Islet precursor cell (in vitro differentiated cells): ENCODE measurements around the gene TAF8.
A peak's percentile ranks its signal among the peaks of the same experiment; 100 is the strongest.
"Not testable (repeated sequence)": the region's sequence is repeated elsewhere in the genome, so short reads cannot be mapped to it uniquely, and the experiment has no call there.

Experiments
- DNase-seq: peaks from one replicate; pipeline ENCODE4 v3.0.0-alpha.2; 2018

TAF8 gene

GRCh38 chr6:42029062-42029685 lies 21.1 kb upstream of the TAF8 start:
- DNase-seq: no peak

DNA sequence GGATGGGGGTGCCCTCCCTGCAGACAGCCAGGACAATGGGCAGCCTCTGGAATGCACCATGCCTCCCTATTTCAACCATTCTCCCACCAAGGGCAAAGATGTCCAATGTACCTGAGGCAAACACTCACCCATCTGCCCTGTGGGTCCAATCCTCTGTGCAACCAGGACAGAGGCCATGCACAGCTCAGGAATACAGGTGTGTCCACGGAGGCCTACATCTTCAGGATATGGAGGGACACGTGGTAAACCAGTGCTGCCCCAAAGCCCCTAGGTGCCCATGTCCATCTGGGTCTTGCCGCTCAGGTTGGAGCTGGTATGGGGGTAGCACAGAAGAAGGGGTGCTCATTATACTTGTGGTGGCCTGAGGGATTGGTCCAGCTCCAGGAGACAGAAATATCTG lies 20.4 kb upstream of the TAF8 start:
- DNase-seq: no peak

- DNase-seq: no peak
These were observed 19.5 kb upstream of the TAF8 start for GRCh38 chr6:42030585-42031506.

DNA sequence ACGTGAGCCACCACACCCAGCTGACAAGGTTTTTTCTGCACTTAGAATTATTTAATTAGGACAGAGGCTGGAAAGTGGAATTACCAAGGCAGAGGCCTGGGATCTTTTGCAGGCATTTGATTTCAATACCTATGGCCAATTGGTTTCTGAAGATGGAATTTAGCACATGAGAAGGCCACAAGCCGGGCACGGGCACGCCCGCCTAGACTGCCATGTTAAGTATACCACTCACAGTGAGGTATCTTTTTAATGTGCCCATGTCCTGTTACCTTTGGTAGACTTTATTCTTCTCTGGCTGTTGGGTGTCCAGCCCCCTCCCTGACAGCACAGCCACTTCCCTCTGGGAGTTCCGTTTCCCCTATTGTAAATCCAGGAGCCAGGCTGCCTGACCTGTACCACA lies 18.0 kb upstream of the TAF8 start:
- DNase-seq: no peak

- DNase-seq: not testable (repeated sequence)
These were observed 12.7 kb upstream of the TAF8 start for GRCh38 chr6:42037669-42038068.

DNA sequence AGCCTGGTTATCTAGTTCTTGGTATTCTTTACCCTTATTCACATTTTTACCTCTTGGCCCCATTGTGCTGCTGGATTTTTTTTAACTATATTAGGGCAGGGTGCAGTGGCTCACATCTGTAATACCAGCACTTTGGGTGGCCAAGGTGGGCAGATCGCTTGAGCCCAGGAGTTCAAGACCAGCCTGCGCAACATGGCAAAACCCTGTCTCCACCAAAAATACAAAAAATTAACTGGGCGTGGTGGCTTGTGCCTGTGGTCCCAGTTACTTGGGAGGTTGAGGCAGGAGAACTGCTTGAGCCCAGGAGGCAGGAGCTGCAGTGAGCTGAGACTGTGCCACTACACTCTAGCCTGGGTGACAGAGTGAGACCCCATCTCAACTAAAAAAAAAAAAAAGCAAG lies 12.2 kb upstream of the TAF8 start:
- DNase-seq: no peak

DNA sequence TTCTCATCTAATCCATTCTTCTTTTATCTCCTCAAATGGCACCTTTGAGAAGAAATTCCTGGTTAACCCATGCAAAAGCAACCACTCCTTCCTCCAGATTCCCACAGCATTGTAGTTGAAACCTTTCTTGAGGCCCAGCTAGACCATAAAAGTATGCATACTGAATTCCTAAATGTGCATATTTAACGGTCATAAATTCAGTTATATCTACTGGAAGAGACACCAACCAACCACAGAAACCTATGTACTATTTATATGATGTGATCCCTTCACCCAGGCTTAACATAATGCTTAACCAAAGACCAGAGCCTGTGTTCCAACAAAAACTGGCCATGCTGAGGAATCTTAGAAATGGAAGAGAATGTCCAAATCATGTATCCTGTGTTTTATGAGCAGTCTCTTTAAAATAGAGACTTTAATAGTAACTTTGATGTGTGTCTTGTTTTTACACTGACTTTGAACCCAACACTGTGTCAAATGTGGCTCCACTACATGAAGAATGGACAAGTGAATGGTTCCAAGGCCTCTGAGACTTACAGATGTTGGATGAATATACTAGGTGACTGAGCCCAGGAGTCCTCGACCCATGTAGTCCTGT lies 11.4 kb upstream of the TAF8 start:
- DNase-seq: no peak

GRCh38 chr6:42040856-42041480 lies 9.4 kb upstream of the TAF8 start:
- DNase-seq: no peak

GRCh38 chr6:42041481-42042053 lies 8.8 kb upstream of the TAF8 start:
- no peak for DNase-seq

- no peak for DNase-seq
These were observed 8.2 kb upstream of the TAF8 start for GRCh38 chr6:42042108-42042507.

DNA sequence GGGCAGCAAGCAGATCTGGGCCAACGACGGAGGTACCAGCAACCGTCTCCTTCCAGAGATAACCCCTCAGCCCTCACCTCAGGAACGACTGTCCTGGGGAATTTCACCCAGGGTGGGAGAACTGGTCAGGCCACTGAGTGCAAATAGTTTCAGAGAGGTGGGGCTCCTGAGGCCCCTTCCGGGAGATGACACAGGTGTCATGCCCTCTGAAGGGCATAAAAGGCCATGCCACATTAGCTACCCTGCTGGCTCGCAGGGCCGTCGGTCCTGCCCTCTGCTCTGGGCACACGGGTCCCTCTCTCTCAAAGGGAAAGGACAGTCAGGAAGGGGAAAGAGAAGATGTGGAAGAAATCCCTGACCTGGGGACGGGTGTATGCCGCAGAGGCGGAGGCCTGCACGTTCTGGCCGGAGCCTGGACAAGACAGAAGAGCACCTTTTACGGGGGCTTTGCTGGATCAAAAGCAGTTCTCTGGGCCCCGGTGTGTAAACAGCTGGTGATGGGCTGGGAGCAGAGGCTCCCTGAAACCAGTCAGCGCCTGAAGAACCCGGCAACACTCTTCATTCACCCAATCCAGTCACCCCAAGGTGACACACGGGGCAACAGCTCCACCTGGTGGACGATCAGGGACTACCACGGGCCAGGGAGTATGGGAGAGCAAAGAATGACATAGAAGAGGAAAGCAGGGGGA lies 6.4 kb upstream of the TAF8 start:
- peak; percentile 94 for DNase-seq

GRCh38 chr6:42045538-42046460 lies 4.5 kb upstream of the TAF8 start:
- DNase-seq: no peak

DNA sequence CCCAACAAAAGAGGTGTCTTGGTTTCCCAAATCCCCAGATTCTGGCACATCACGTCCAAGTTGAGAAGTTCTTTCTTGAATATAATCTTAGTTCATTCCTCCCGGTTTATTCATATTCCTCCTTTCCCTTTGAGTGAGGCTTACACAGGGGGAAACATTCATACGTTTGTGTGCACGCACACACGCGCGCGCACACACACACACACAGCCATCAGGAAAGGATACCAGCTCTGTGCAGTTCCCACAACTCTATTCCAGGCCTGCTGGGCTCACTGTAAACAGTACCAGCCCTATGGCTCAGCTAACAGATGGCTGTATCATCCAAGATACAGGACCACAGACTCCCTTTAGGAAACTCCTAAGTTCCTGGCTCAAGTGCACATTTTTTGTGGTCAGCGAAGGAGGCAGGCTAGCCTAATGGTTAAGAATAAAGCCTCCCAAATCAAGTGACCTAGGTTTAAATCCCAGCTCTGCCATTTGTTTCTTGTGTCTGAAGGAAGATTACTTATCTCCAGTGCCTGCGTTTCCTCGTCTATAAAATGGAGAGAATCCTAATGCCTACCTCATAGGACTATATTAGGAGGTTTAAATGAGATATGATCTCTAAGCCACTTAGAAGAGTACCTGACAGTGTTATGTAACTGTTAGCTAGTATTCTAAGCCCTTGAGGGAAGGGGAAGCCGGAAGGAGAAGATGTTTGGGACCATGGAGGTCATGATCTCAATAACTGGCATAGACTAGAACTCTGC lies 3.7 kb upstream of the TAF8 start:
- no peak for DNase-seq

GRCh38 chr6:42047213-42047590 lies 3.1 kb upstream of the TAF8 start:
- DNase-seq: no peak

DNA sequence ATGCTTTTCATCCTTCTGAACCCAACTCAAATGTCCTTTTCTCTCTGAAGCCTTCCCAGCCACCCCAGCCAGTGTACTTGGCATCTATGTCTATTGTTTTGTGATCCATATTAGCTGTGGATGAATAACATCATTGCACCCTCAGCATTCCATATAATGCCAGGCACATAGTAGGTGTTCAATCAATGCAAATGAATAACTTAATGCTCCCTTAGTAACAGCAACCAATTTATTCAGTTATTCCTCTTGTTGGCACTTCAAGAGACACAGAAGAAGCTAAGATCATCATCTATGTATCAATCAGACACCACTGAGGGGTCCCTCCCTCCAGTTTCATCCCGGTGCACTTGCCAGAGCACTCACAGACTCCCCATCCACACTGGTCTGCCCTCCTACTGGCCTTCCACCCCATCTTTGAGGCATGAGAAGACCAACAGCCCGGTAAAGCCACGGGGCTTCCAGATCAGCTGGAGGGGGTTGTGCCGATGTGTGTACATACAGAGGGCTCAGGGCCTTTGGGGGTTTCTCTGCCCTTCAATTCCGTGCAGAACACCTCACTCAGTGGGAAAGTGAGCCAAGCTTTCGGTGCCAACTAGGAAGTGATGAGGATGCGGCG lies 2.4 kb upstream of the TAF8 start:
- DNase-seq: no peak

DNA sequence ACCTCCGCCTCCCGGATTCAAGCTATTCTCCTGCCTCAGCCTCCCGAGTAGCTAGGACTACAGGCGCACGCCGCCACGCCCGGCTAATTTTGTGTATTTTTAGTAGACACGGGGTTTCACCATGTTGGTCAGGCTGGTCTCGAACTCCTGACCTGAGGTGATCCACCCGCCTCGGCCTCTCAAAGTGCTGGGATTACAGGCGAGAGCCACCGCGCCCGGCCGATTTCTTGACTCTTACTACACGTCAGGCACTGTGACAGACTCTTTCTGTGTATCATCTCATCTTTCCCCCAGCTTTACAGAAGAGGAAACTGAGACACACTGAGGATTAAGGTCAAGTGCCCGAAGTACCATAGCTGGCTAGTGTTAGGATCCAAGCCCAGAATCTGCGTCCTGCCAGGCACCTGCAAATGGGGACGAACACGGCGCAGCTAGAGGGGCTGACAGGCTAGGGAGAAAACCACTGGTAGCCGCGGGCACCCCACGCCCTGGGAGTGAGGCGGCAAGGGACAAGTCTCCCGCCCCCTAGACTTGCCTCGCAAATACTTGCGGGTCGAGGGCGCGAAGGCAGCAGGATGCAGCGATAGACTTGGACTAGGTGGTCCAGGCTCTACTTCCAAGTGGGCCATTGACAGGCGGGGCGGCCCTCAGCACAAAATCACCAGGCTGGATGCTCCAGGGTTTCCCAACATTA lies 1.1 kb upstream of the TAF8 start:
- DNase-seq: no peak

DNA sequence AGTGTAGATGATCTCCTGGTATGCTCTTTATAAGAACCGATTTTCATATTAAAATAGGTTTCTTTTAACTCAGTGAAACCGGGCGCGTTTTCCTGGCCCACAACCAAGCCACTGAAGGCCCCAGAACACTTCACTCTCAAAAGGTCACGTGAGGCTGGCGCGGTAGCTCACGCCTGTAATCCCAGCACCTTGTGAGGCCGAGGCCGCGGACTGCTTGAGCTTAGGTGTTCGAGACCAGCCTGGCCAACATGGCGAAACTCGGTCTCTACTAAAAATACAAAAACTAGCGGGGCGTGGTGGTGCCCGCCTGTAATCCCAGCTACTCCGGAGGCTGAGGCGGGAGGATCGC lies 402 bp upstream of the TAF8 start:
- no peak for DNase-seq

- DNase-seq: no peak
These were observed 937 bp downstream of the TAF8 start for GRCh38 chr6:42051268-42051653.

- DNase-seq: no peak
These were observed 3.3 kb downstream of the TAF8 start for GRCh38 chr6:42053601-42054000.

DNA sequence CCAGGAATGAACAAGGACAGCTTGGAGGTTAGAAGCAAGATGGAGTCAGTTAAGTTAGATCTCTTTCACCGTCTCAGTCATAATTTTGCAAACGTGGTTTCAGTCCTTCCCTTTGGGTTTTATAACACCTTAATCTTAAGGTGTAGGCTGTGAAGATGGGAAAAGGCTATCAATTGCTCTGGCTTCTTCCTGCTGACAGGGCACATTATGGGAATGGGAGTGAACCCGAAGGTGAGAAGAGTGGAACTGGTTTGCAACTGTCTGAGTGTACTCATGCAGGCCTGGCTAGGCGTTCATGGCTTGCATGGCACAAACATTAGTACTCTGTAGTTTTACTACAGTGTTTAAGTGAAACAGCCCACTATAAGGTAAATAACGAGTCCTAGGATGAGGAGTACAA lies 9.4 kb downstream of the TAF8 start:
- DNase-seq: no peak
